H9 (cell line): ENCODE data around the gene RPL22. TPM values are rescaled to one million over a fixed set of nuclear protein-coding genes. Genes with fewer than 3 reads are reported as not detected.

ENCODE experiments used
- DNase-seq: peaks from one replicate; pipeline ENCODE4 v3.0.0-alpha.2; 2017
- H2AFZ ChIP-seq: one replicate; pipeline ENCODE4 v1.6.1; 2013; ENCODE audit warnings: mild to moderate bottlenecking, low read length, control low read depth, moderate library complexity
- H2AK5ac ChIP-seq: 2 replicates; pipeline ENCODE4 v1.6.1; 2013; ENCODE audit warnings: low read length, control low read depth, mixed read lengths; ENCODE audit not compliant: insufficient read length
- H2BK120ac ChIP-seq: one replicate; pipeline ENCODE4 v1.6.1; 2013; ENCODE audit warnings: low read depth, mild to moderate bottlenecking, low read length, control low read depth, inconsistent platforms; ENCODE audit not compliant: poor library complexity, severe bottlenecking
- H2BK12ac ChIP-seq: 2 replicates; pipeline ENCODE4 v1.6.1; 2013; ENCODE audit warnings: low read length, control low read depth, mixed read lengths, low read depth; ENCODE audit not compliant: insufficient read length
- H2BK15ac ChIP-seq: 2 replicates; pipeline ENCODE4 v1.6.1; 2013; ENCODE audit warnings: low read depth, low read length, control low read depth
- H2BK20ac ChIP-seq: one replicate; pipeline ENCODE4 v1.6.1; 2013; ENCODE audit warnings: low read depth, mild to moderate bottlenecking, low read length, control low read depth, inconsistent platforms; ENCODE audit not compliant: poor library complexity, severe bottlenecking
- H2BK5ac ChIP-seq: 2 replicates; pipeline ENCODE4 v1.6.1; 2013; ENCODE audit warnings: low read length, control low read depth, mixed read lengths; ENCODE audit not compliant: insufficient read length
- H3K14ac ChIP-seq: 2 replicates; pipeline ENCODE4 v1.6.1; 2013; ENCODE audit warnings: low read length, control low read depth; ENCODE audit not compliant: insufficient read depth
- H3K18ac ChIP-seq: 2 replicates; pipeline ENCODE4 v1.6.1; 2013; ENCODE audit warnings: low read depth, mild to moderate bottlenecking, mixed read lengths, low read length, control low read depth; ENCODE audit not compliant: insufficient read length
- H3K23ac ChIP-seq: 2 replicates; pipeline ENCODE4 v1.6.1; 2013; ENCODE audit warnings: low read length, control low read depth, mixed read lengths, low read depth; ENCODE audit not compliant: insufficient read length
- H3K23me2 ChIP-seq: 2 replicates; pipeline ENCODE4 v1.6.1; 2013; ENCODE audit warnings: low read depth, mild to moderate bottlenecking, mixed read lengths, low read length, control low read depth; ENCODE audit not compliant: insufficient read length, poor library complexity, severe bottlenecking
- H3K27ac ChIP-seq: 2 replicates; pipeline ENCODE4 v1.5.1; 2013; ENCODE audit warnings: low read length, control low read depth, mixed read lengths, low read depth; ENCODE audit not compliant: insufficient read length
- H3K27me3 ChIP-seq: 2 replicates; pipeline ENCODE4 v1.6.1; 2013; ENCODE audit warnings: low read length, control low read depth, inconsistent platforms; ENCODE audit not compliant: insufficient read depth
- H3K4ac ChIP-seq: 2 replicates; pipeline ENCODE4 v1.6.1; 2013; ENCODE audit warnings: low read depth, mild to moderate bottlenecking, control low read depth, inconsistent platforms, low read length, moderate library complexity
- H3K4me1 ChIP-seq: 2 replicates; pipeline ENCODE4 v1.6.1; 2013; ENCODE audit warnings: low read length, control low read depth, inconsistent platforms; ENCODE audit not compliant: insufficient read depth
- H3K4me2 ChIP-seq: 2 replicates; pipeline ENCODE4 v1.6.1; 2013; ENCODE audit warnings: low read length, control low read depth, mixed read lengths; ENCODE audit not compliant: insufficient read length, insufficient read depth
- H3K56ac ChIP-seq: 2 replicates; pipeline ENCODE4 v1.6.1; 2013; ENCODE audit warnings: low read depth, mild to moderate bottlenecking, mixed read lengths, low read length, control low read depth; ENCODE audit not compliant: insufficient read length
- H3K79me1 ChIP-seq: 2 replicates; pipeline ENCODE4 v1.6.1; 2013; ENCODE audit warnings: low read depth, mild to moderate bottlenecking, moderate library complexity, low read length, control low read depth, inconsistent platforms; ENCODE audit not compliant: insufficient read depth, poor library complexity, severe bottlenecking
- H3K79me2 ChIP-seq: 2 replicates; pipeline ENCODE4 v1.6.1; 2013; ENCODE audit warnings: low read length, control low read depth, inconsistent platforms; ENCODE audit not compliant: insufficient read depth
- H3K9ac ChIP-seq: 2 replicates; pipeline ENCODE4 v1.6.1; 2013; ENCODE audit warnings: low read length, control low read depth, mixed read lengths; ENCODE audit not compliant: insufficient read length; ENCODE audit errors: extremely low read depth
- H3K9me3 ChIP-seq: one replicate; pipeline ENCODE4 v1.6.1; 2013; ENCODE audit warnings: low read depth, low read length, inconsistent platforms; ENCODE audit not compliant: control insufficient read depth
- H3T11ph ChIP-seq: one replicate; pipeline ENCODE4 v1.6.1; 2013; ENCODE audit warnings: mild to moderate bottlenecking, low read length, control low read depth, inconsistent platforms
- H4K20me1 ChIP-seq: one replicate; pipeline ENCODE4 v1.6.1; 2013; ENCODE audit not compliant: control insufficient read depth, insufficient read length, insufficient read depth
- H4K5ac ChIP-seq: 2 replicates; pipeline ENCODE4 v1.6.1; 2013; ENCODE audit warnings: low read depth, mild to moderate bottlenecking, mixed read lengths, low read length, control low read depth; ENCODE audit not compliant: insufficient read length
- H4K8ac ChIP-seq: replicated peaks from 2 replicates; pipeline ENCODE4 v1.6.1; 2013; ENCODE audit warnings: low read length, control low read depth, mixed read lengths, low read depth; ENCODE audit not compliant: insufficient read length
- H4K91ac ChIP-seq: 2 replicates; pipeline ENCODE4 v1.6.1; 2013; ENCODE audit warnings: low read depth, mild to moderate bottlenecking, moderate library complexity, mixed read lengths, low read length, control low read depth; ENCODE audit not compliant: insufficient read length
- H3K27ac Mint-ChIP-seq, 3 experiments: 2 replicates in 2 of 3; 3 replicates in 1 of 3; pipeline ENCODE4 v1.8.0; 2020 to 2021; ENCODE audit warnings: mixed read lengths in 3 of 3, mild to moderate bottlenecking in 1 of 3, moderate library complexity in 1 of 3
- H3K27me3 Mint-ChIP-seq: 2 replicates; pipeline ENCODE4 v1.8.0; 2021; ENCODE audit warnings: low read depth, mild to moderate bottlenecking, moderate library complexity, mixed read lengths
- H3K36me3 Mint-ChIP-seq, 3 experiments: 2 replicates in 2 of 3; 3 replicates in 1 of 3; pipeline ENCODE4 v1.8.0; 2020 to 2021; ENCODE audit warnings: low read depth in 3 of 3, mixed read lengths in 3 of 3; ENCODE audit not compliant: insufficient read depth in 1 of 3
- H3K4me1 Mint-ChIP-seq, 2 experiments: 2 replicates each; pipeline ENCODE4 v1.8.0; 2020; ENCODE audit warnings: mixed read lengths in 2 of 2
- H3K4me3 Mint-ChIP-seq, 2 experiments: 2 replicates in 1 of 2; 3 replicates in 1 of 2; pipeline ENCODE4 v1.8.0; 2020 to 2021; ENCODE audit warnings: mild to moderate bottlenecking in 2 of 2, mixed read lengths in 2 of 2, moderate library complexity in 1 of 2
- H3K9me3 Mint-ChIP-seq, 2 experiments: 2 replicates in 1 of 2; 3 replicates in 1 of 2; pipeline ENCODE4 v1.8.0; 2020; ENCODE audit warnings: mild to moderate bottlenecking in 2 of 2, mixed read lengths in 2 of 2, moderate library complexity in 1 of 2
- CTCF ChIP-seq: fragments of 200-600 bp; sonication (generic); conservative IDR thresholded peaks from 3 replicates; pipeline ENCODE4 v1.8.0; 2021; ENCODE audit warnings: antibody characterized with exemption, mild to moderate bottlenecking
- WGBS: extraction: QIAGEN DNeasy Blood & Tissue Kit; methylation state at CpG from one replicate; pipeline ENCODE4 v1.1.7; 2013; ENCODE audit warnings: missing lambda C conversion rate, low lambda C conversion rate, mixed read lengths; ENCODE audit not compliant: insufficient read length; ENCODE audit errors: extremely low coverage; 5-methylcytosine and 5-hydroxymethylcytosine counted together
- total RNA-seq: library from RNA; stranded (reverse); gene quantifications from 2 replicates; pipeline ENCODE4 v1.2.1, GENCODE V29; 2021

The RPL22 gene
- total RNA-seq, 1 experiment from 2014 or later, result 582 TPM

- H3K56ac ChIP-seq, result no peak overlapping the region
- no peak overlapping the region for H4K91ac ChIP-seq
- no peak for DNase-seq
- H3K23ac ChIP-seq, result no peak overlapping the region
- H3K27me3 Mint-ChIP-seq, result peaks cover 12% of the 10 kb centered on the region
- no peak overlapping the region for H3K14ac ChIP-seq
- no peak overlapping the region for H3K4ac ChIP-seq
- no peaks in the 10 kb centered on the region for H3K79me2 ChIP-seq
- no peaks in the 10 kb centered on the region for H3K79me1 ChIP-seq
- no peaks in the 10 kb centered on the region for H3K9me3 Mint-ChIP-seq
- peaks cover 18 to 29% of the 10 kb centered on the region in 2 experiments for H3K4me1 Mint-ChIP-seq
- no peak overlapping the region for H2AFZ ChIP-seq
- H3K36me3 Mint-ChIP-seq, result no peaks in the 10 kb centered on the region
- H2BK5ac ChIP-seq, result no peak overlapping the region
- no peak overlapping the region for H3K27ac ChIP-seq
- H3K27ac Mint-ChIP-seq, result no peak overlapping the region
- no peak overlapping the region for H3K18ac ChIP-seq
- no peak overlapping the region for H3K4me3 Mint-ChIP-seq
- H2AK5ac ChIP-seq, result no peak overlapping the region
- no peak overlapping the region for H2BK120ac ChIP-seq
- H2BK12ac ChIP-seq, result no peak overlapping the region
- H2BK15ac ChIP-seq, result no peak overlapping the region
- H3K23me2 ChIP-seq, result no peaks in the 10 kb centered on the region
- no CpG with 5 or more reads among the region's 7 CpGs for WGBS
- H3K4me2 ChIP-seq, result no peak overlapping the region
- H4K8ac ChIP-seq, result no peak overlapping the region
- no peak overlapping the region for H3T11ph ChIP-seq
- no peak for TF ChIP-seq CTCF
- no peaks in the 10 kb centered on the region for H3K4me1 ChIP-seq
- no peak overlapping the region for H3K9ac ChIP-seq
- H4K20me1 ChIP-seq, result no peaks in the 10 kb centered on the region
- no peaks in the 10 kb centered on the region for H3K9me3 ChIP-seq
- H4K5ac ChIP-seq, result no peak overlapping the region
- no peaks in the 10 kb centered on the region for H3K27me3 ChIP-seq
- no peak overlapping the region for H2BK20ac ChIP-seq
Measured at GRCh38 chr1:6162341-6162740, 37.1 kb downstream of the RPL22 start.
